GM18517 (cell line): Measurements from ENCODE around the gene PARP9.
"Not testable (repeated sequence)": the region's sequence is repeated elsewhere in the genome, so short reads cannot be mapped to it uniquely, and the experiment has no call there.

ENCODE experiments used
- ATAC-seq: cut with Tn5 transposase; IDR thresholded peaks from one replicate; pipeline ENCODE4 v1.9.1; 2021; ENCODE audit warnings: mild to moderate bottlenecking, moderate library complexity; ENCODE audit not compliant: unreplicated experiment

The PARP9 gene

GRCh38 chr3:122576174-122576940 lies 12.3 kb upstream of the PARP9 start:
- peak; percentile 83 for ATAC-seq

DNA sequence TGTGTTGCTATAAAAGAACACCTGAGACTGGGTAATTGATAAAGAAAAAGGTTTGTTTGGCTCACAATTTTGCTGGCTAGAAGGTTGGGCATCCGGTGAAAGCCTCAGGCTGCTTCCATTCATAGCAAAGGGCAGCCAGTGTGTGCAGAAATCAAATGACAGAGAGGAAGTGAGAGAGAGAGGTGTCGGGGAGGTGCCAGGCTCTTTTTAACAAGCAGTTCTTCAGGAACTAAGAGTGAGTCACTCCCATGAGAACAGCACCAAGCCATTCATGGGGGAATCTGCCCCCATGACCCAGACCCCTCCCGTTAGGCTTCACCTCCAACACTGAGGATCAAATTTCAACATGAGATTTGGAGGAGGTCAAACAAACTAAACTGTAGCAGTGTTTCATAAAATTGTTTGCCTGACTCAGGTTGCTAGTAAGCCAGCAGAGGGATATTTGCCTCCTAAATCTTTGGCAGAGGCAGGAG lies 8.9 kb upstream of the PARP9 start:
- peak; percentile 26 for ATAC-seq

- no peak for ATAC-seq
These were observed 4.7 kb upstream of the PARP9 start for GRCh38 chr3:122568755-122569154.

DNA sequence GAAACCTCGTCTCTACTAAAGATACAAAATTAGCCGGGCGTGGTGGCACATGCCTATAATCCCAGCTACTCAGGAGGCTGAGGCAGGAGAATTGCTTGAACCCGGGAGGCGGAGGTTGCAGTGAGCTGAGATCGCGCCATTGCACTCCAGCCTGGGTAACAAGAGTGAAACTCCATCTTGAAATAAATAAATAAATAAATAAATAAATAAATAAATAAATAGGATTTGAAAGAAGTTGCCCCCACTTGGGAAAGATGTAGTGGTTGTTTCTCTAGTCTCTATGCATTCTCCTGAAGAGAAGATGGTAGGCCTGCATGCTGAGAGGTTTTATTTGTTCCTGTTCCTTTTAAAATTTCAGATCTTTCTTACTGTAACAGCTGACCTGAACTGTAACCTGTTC lies 4.0 kb upstream of the PARP9 start:
- not testable (repeated sequence) for ATAC-seq

DNA sequence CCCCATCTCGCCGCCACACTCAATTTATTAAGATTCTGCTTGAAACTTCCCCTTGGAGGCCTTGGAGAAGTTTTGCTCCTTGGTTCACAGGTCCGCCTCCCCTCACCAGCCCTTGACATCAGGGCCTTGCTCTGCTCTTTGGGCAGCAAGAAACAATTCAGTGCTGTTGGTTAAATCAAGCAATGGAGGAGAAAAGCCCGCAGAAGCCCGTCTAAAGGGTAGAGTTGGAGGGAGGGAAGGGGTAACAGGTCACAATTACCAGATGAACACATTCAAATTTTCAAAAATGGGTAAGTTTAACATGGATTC lies 429 bp downstream of the PARP9 start:
- ATAC-seq: peak; percentile 13

- no peak for ATAC-seq
These were observed 980 bp downstream of the PARP9 start for GRCh38 chr3:122562923-122563716.

- no peak for ATAC-seq
These were observed 3.4 kb downstream of the PARP9 start for GRCh38 chr3:122560680-122561079.

DNA sequence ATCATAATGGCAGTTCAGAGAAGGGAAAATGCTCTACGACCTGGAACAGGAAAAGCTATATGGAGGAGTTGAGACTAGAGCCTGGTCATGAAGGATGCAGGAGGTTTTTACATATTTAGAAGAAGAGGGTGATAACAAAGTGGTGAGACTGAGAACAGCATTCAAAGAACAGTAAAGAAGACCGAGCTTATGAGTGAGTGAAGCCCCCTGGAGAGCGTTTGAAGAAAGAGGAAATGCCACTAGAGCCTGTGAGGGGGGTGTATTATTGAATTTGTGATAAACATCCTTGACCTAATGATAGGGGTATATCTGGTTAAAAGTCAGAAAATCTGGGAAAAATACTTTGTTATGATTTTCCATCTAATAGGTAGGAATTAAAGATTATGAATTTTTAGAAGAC lies 4.2 kb downstream of the PARP9 start:
- ATAC-seq: no peak

- no peak for ATAC-seq
These were observed 5.5 kb downstream of the PARP9 start for GRCh38 chr3:122558605-122559004.

- no peak for ATAC-seq
These were observed 6.7 kb downstream of the PARP9 start for GRCh38 chr3:122557356-122557755.

- ATAC-seq: no peak
These were observed 8.6 kb downstream of the PARP9 start for GRCh38 chr3:122555275-122556071.

DNA sequence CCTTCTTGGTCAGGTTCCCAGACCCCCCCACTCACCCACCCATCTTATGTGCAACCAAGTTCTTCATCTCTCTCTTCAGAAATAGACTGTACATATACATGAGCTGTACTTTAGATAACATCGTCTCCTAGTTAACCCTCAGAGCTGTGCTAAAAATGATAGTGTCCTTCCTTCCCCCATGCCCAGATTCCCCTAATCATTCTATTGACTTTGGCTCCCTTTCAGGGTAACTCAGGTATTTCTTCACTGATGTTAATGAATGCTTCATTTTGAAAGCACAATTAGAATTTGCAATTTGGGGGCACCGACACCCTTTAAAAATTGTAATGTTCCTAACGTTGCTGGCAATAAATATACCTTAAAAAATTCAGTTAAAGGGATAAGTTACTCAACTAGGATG lies 10.9 kb downstream of the PARP9 start:
- no peak for ATAC-seq

- ATAC-seq: no peak
These were observed 15.5 kb downstream of the PARP9 start for GRCh38 chr3:122548619-122549018.

GRCh38 chr3:122548076-122548475 lies 16.0 kb downstream of the PARP9 start:
- no peak for ATAC-seq

DNA sequence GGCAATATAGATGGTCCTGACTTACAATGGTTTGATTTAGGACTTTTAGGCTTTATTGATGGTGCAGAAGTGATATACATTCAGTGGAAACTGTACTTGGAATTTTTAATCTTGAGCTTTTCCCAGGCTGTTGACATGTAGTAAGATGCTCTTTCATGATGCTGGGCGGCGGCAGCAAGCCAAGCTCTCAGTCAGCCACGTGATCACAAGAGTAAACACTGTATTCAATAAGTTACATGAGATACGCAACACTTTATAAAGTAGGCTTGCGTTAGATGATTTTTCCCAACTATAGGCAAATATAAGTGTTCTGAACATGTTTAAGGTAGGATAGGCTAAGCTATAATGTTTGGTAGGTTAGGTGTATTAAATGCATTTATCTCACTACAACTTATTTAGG lies 17.9 kb downstream of the PARP9 start:
- ATAC-seq: no peak

DNA sequence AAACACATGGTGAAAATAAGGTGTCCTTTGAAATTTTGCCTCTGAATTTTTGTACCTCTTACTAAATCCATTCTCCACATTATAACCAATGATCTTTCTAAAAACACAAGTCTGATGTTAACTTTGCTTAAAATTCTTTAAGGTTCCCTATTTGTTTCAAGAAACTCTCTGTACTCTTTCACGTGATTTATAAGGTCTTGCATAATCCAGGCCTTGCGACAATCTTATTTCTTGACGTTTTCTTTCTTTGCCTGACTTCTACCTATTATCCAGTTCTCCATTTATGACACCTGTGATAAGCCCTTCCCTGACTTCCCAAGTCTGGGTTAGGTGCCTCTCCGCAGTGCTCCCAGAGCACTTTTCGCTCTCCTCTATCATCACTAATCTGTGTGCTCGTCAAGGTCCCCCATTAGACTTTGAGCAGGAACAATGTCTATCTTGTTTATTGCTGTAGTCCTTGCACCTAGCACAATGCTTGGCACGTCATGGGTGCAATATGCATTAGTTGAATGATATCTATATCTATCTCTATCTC lies 25.1 kb downstream of the PARP9 start:
- ATAC-seq: no peak

- no peak for ATAC-seq
These were observed 27.5 kb downstream of the PARP9 start for GRCh38 chr3:122536632-122537001.

- ATAC-seq: no peak
These were observed 28.0 kb downstream of the PARP9 start for GRCh38 chr3:122535964-122536631.

- ATAC-seq: peak; percentile 99
These were observed 30.2 kb downstream of the PARP9 start for GRCh38 chr3:122533931-122534334.

DNA sequence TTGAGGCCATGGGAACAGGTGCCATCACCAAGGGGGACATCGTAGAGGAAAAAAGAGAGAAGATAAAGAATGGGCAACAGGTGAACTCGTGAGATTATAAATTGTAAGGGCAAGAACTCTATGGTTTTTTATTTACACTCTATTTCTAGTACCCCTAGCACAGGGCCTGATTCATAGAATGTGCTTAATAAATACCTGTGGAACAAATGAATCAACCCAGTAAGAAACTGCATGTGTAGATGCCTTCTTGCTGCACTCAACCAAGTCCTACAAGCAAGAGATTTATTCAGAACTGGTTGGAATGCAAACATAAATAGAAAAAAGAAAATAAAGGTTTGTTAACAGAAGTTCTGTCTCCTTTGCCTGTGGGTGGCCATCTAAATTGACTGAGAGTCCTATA lies 30.6 kb downstream of the PARP9 start:
- no peak for ATAC-seq

GRCh38 chr3:122530164-122530563 lies 33.9 kb downstream of the PARP9 start:
- ATAC-seq: no peak
